Measurements from ENCODE around the gene ANKRD11. TPM values are rescaled to one million over a fixed set of nuclear protein-coding genes. Genes with fewer than 3 reads are reported as not detected.

ANKRD11 gene
- polyA plus RNA-seq, 3 donors = 3.2 to 62.4 (median 5.4) TPM

GRCh38 chr16:89275284-89275584, 215.1 kb downstream of the ANKRD11 start:
- no peak for DNase-seq
- peaks cover 62 to 84% of the 10 kb centered on the region in 2 donors for H3K36me3 Mint-ChIP-seq
- Histone ChIP-seq H3K4me2 (replicated peaks; ENCODE audit: extremely low read depth, low read length, poor library complexity, severe bottlenecking) (no peak overlapping the region), H3K9me3 (replicated peaks in 1 of 2; ENCODE audit: control insufficient read depth in 1 of 2, insufficient read depth in 1 of 2, low read length in 2 of 2) (no peaks in the 10 kb centered on the region), H2AFZ (ENCODE audit: insufficient read depth, low read depth, low read length, poor library complexity, severe bottlenecking) (no peak overlapping the region), H4K20me1 (ENCODE audit: insufficient read depth, low read length) (peaks cover 89% of the 10 kb centered on the region), H3K4me3 (replicated peaks in 1 of 3; ENCODE audit: low read depth in 2 of 3, low read length in 3 of 3) (no peak overlapping the region), H3K9ac (ENCODE audit: insufficient read depth, low read length, poor library complexity, severe bottlenecking) (no peak overlapping the region), H3K79me2 (ENCODE audit: insufficient read depth, low read length) (peaks cover 5% of the 10 kb centered on the region), H3K27ac (ENCODE audit: low read depth in 1 of 2, low read length in 2 of 2) (no peak overlapping the region), H3K4me1 (ENCODE audit: control insufficient read depth in 1 of 2, insufficient read depth in 2 of 2, low read length in 2 of 2) (no peaks in the 10 kb centered on the region), H3K27me3 (ENCODE audit: control insufficient read depth in 2 of 2, insufficient read depth in 2 of 2, low read length in 2 of 2) (no peaks in the 10 kb centered on the region), H3K36me3 (replicated peaks in 1 of 2; ENCODE audit: control insufficient read depth in 1 of 2, insufficient read depth in 2 of 2, low read length in 2 of 2) (peaks cover 85 to 93% of the 10 kb centered on the region in 2 donors)
- H3K4me3 Mint-ChIP-seq = no peak overlapping the region
- 90% methylated on average over 8 of the region's 11 CpGs for WGBS (ENCODE audit: insufficient coverage)
- H3K4me1 Mint-ChIP-seq = no peaks in the 10 kb centered on the region
- H3K27me3 Mint-ChIP-seq (ENCODE audit: low read depth in 3 of 3) = no peaks in the 10 kb centered on the region
- intact Hi-C loops (cut with micrococcal nuclease) = no loop called here
- H3K9me3 Mint-ChIP-seq = no peaks in the 10 kb centered on the region
- no peak for TF ChIP-seq CTCF (IDR thresholded peaks at IDR 0.05)
- peak overlapping the region in 4 of 7 donors; percentile 21 to 57 (median 36) for H3K27ac Mint-ChIP-seq

GRCh38 chr16:89274561-89275283, 215.6 kb downstream of the ANKRD11 start:
- no peaks in the 10 kb centered on the region for H3K4me1 Mint-ChIP-seq
- H3K36me3 Mint-ChIP-seq = peaks cover 67 to 90% of the 10 kb centered on the region in 2 donors
- intact Hi-C loops (cut with micrococcal nuclease) = no loop called here
- no peaks in the 10 kb centered on the region for H3K27me3 Mint-ChIP-seq (ENCODE audit: low read depth in 3 of 3)
- Histone ChIP-seq H3K27ac (ENCODE audit: low read depth in 1 of 2, low read length in 2 of 2) (no peak overlapping the region), H3K4me2 (replicated peaks; ENCODE audit: extremely low read depth, low read length, poor library complexity, severe bottlenecking) (no peak overlapping the region), H4K20me1 (ENCODE audit: insufficient read depth, low read length) (peaks cover 84% of the 10 kb centered on the region), H3K36me3 (replicated peaks in 1 of 2; ENCODE audit: control insufficient read depth in 1 of 2, insufficient read depth in 2 of 2, low read length in 2 of 2) (peaks cover 85 to 93% of the 10 kb centered on the region in 2 donors), H3K27me3 (ENCODE audit: control insufficient read depth in 2 of 2, insufficient read depth in 2 of 2, low read length in 2 of 2) (no peaks in the 10 kb centered on the region), H3K79me2 (ENCODE audit: insufficient read depth, low read length) (peaks cover 5% of the 10 kb centered on the region), H3K4me1 (ENCODE audit: control insufficient read depth in 1 of 2, insufficient read depth in 2 of 2, low read length in 2 of 2) (no peaks in the 10 kb centered on the region), H3K9ac (ENCODE audit: insufficient read depth, low read length, poor library complexity, severe bottlenecking) (no peak overlapping the region), H3K9me3 (replicated peaks in 1 of 2; ENCODE audit: control insufficient read depth in 1 of 2, insufficient read depth in 1 of 2, low read length in 2 of 2) (no peaks in the 10 kb centered on the region), H2AFZ (ENCODE audit: insufficient read depth, low read depth, low read length, poor library complexity, severe bottlenecking) (no peak overlapping the region), H3K4me3 (replicated peaks in 1 of 3; ENCODE audit: low read depth in 2 of 3, low read length in 3 of 3) (no peak overlapping the region)
- no peak overlapping the region for H3K4me3 Mint-ChIP-seq
- WGBS (ENCODE audit: insufficient coverage) = 97% methylated on average over 15 of the region's 30 CpGs
- no peak for TF ChIP-seq CTCF (IDR thresholded peaks at IDR 0.05)
- H3K27ac Mint-ChIP-seq = peak overlapping the region in 3 of 7 donors; percentile 21 to 57 (median 33)
- no peak for DNase-seq
- no peaks in the 10 kb centered on the region for H3K9me3 Mint-ChIP-seq

Measured in CD14-positive monocyte (primary cell).